ENCODE measurements around the gene ATP9A. TPM values are rescaled to one million over a fixed set of nuclear protein-coding genes. Genes with fewer than 3 reads are reported as not detected.

Gene ATP9A
- total and polyA plus RNA-seq, 3 donors from 2014 or later, result 46.4 to 128 (median 89.3) TPM

- H3K27me3 ChIP-seq, result no peaks in the 10 kb centered on the region
- DNase-seq, result peak; percentile 62
- no peak overlapping the region for H3K27ac ChIP-seq
- H3K9me3 ChIP-seq, result no peaks in the 10 kb centered on the region
- WGBS, 2 donors, result 71 to 80% methylated on average over 24 of the region's 24 CpGs
- no peaks in the 10 kb centered on the region for H3K36me3 ChIP-seq (ENCODE audit: low read depth, missing control alignments)
- TF ChIP-seq POLR2A (IDR thresholded peaks at IDR 0.05), result no peak
- peak in 1 of 3 experiments; percentile 47 for TF ChIP-seq CTCF (IDR thresholded peaks at IDR 0.05)
- intact Hi-C loops (cut with DNase I; ENCODE audit: low total_unique reads), result no loop called here
- peaks cover 10% of the 10 kb centered on the region for H3K4me1 ChIP-seq
- no peak overlapping the region for H3K4me3 ChIP-seq
Observed at GRCh38 chr20:51712501-51713212, 55.5 kb downstream of the ATP9A start.

GRCh38 chr20:51711426-51711825 is 56.8 kb downstream of the ATP9A start:
- DNase-seq, result no peak
- peaks cover 10% of the 10 kb centered on the region for H3K4me1 ChIP-seq
- intact Hi-C loops (cut with DNase I; ENCODE audit: low total_unique reads), result no loop called here
- TF ChIP-seq POLR2A (IDR thresholded peaks at IDR 0.05) (no peak), CTCF (IDR thresholded peaks at IDR 0.05) (no peak)
- H3K36me3 ChIP-seq (ENCODE audit: low read depth, missing control alignments), result no peaks in the 10 kb centered on the region
- no peak overlapping the region for H3K4me3 ChIP-seq
- no peak overlapping the region for H3K27ac ChIP-seq
- H3K27me3 ChIP-seq, result no peaks in the 10 kb centered on the region
- WGBS, 2 donors, result 69 to 72% methylated on average over 2 of the region's 2 CpGs
- H3K9me3 ChIP-seq, result no peaks in the 10 kb centered on the region

GRCh38 chr20:51710361-51710894 is 57.8 kb downstream of the ATP9A start:
- Histone ChIP-seq H3K27me3 (no peaks in the 10 kb centered on the region), H3K36me3 (ENCODE audit: low read depth, missing control alignments) (no peaks in the 10 kb centered on the region), H3K27ac (no peak overlapping the region), H3K4me1 (peaks cover 6% of the 10 kb centered on the region), H3K9me3 (no peaks in the 10 kb centered on the region), H3K4me3 (no peak overlapping the region)
- WGBS, 2 donors, result 66 to 71% methylated on average over 10 of the region's 10 CpGs
- no peak for DNase-seq
- no peak for TF ChIP-seq POLR2A (IDR thresholded peaks at IDR 0.05)
- TF ChIP-seq CTCF (IDR thresholded peaks at IDR 0.05), result no peak
- intact Hi-C loops (cut with DNase I; ENCODE audit: low total_unique reads), result no loop called here

- Histone ChIP-seq H3K9me3 (no peaks in the 10 kb centered on the region), H3K27me3 (no peaks in the 10 kb centered on the region), H3K36me3 (ENCODE audit: low read depth, missing control alignments) (no peaks in the 10 kb centered on the region), H3K4me3 (no peak overlapping the region), H3K4me1 (peaks cover 22% of the 10 kb centered on the region), H3K27ac (no peak overlapping the region)
- 69 to 71% methylated on average over 4 of the region's 4 CpGs for WGBS, 2 donors
- intact Hi-C loops (cut with DNase I; ENCODE audit: low total_unique reads), result no loop called here
- TF ChIP-seq POLR2A (IDR thresholded peaks at IDR 0.05) (no peak), CTCF (IDR thresholded peaks at IDR 0.05) (no peak)
- no peak for DNase-seq
Observed at GRCh38 chr20:51705400-51705799, 62.8 kb downstream of the ATP9A start.

All from testis (tissue), 3 donors.